H1 (cell line): Measurements from ENCODE around the gene SPRR1B. TPM values are rescaled to one million over a fixed set of nuclear protein-coding genes. Genes with fewer than 3 reads are reported as not detected.

Experiments
- CTCF ChIA-PET: fragments of 300-600 bp; sonication (Branson Sonifier 250); formaldehyde crosslinking; loops from one replicate; lab custom pipeline; 2021; ENCODE audit not compliant: partially characterized antibody; lab: Charles Lee
- POLR2A ChIA-PET: fragments of 300-600 bp; sonication (Branson Sonifier 250); formaldehyde crosslinking; loops from one replicate; lab custom pipeline; 2021; ENCODE audit warnings: inconsistent platforms; ENCODE audit not compliant: partially characterized antibody; lab: Charles Lee
- DNase-seq, 2 experiments: peaks; one replicate each; pipeline versions ENCODE4 v3.0.0 to v3.0.0-alpha.2; 2010 to 2022; ENCODE audit warnings: low spot score in 2 of 2, low read depth in 1 of 2, mixed read lengths in 1 of 2
- FAIRE-seq: peaks from 2 replicates; lab custom pipeline; 2011; peaks lifted over from hg19 to GRCh38; lab: Jason Lieb, UNC
- H2AFZ ChIP-seq: 2 replicates; pipeline ENCODE4 v1.8.1; 2012; ENCODE audit warnings: low read length, inconsistent platforms
- H2AK5ac ChIP-seq: 2 replicates; pipeline ENCODE4 v1.6.1; 2013; ENCODE audit warnings: low read depth, low read length
- H2BK120ac ChIP-seq: replicated peaks from 2 replicates; pipeline ENCODE3; 2013; ENCODE audit warnings: low read depth, low read length, inconsistent platforms
- H2BK12ac ChIP-seq: 2 replicates; pipeline ENCODE4 v1.6.1; 2013; ENCODE audit warnings: low read depth, low read length
- H2BK15ac ChIP-seq: 2 replicates; pipeline ENCODE4 v1.6.1; 2013; ENCODE audit warnings: low read length
- H2BK20ac ChIP-seq: 2 replicates; pipeline ENCODE4 v1.6.1; 2013; ENCODE audit warnings: low read length
- H2BK5ac ChIP-seq: 2 replicates; pipeline ENCODE4 v1.6.1; 2013; ENCODE audit warnings: low read depth, low read length
- H3K14ac ChIP-seq: 2 replicates; pipeline ENCODE4 v1.6.1; 2013; ENCODE audit warnings: inconsistent platforms; ENCODE audit not compliant: insufficient read length
- H3K18ac ChIP-seq: 2 replicates; pipeline ENCODE4 v1.6.1; 2013; ENCODE audit warnings: low read length; ENCODE audit errors: extremely low read depth
- H3K23ac ChIP-seq: 2 replicates; pipeline ENCODE4 v1.6.1; 2013; ENCODE audit warnings: inconsistent platforms; ENCODE audit not compliant: insufficient read length
- H3K23me2 ChIP-seq: 2 replicates; pipeline ENCODE4 v1.6.1; 2013; ENCODE audit warnings: low read depth, low read length
- H3K27ac ChIP-seq: 2 replicates; pipeline ENCODE4 v1.6.1; 2011; ENCODE audit warnings: low read depth, low read length, inconsistent platforms
- H3K27me3 ChIP-seq, 4 experiments: replicated peaks in 1 of 4; 1 replicate in 1 of 4; 2 replicates in 3 of 4; pipeline versions ENCODE4 v1.6.1 to v1.8.1; 2011 to 2013; ENCODE audit warnings: low read length in 3 of 4, mild to moderate bottlenecking in 3 of 4, inconsistent platforms in 2 of 4, mixed read lengths in 2 of 4, moderate library complexity in 1 of 4; ENCODE audit not compliant: control insufficient read depth in 3 of 4, insufficient read depth in 3 of 4; ENCODE audit errors: extremely low read depth in 1 of 4
- H3K36me3 ChIP-seq, 4 experiments: 2 replicates each; pipeline versions ENCODE4 v1.6.1 to v1.8.1; 2011 to 2013; ENCODE audit warnings: mild to moderate bottlenecking in 4 of 4, low read length in 3 of 4, moderate library complexity in 2 of 4, control low read depth in 1 of 4, inconsistent platforms in 1 of 4; ENCODE audit not compliant: insufficient read depth in 4 of 4, control insufficient read depth in 2 of 4
- H3K4ac ChIP-seq: replicated peaks from 2 replicates; pipeline ENCODE3; 2013; ENCODE audit warnings: low read length, low read depth, mixed read lengths, inconsistent platforms; ENCODE audit not compliant: insufficient read length
- H3K4me1 ChIP-seq, 4 experiments: replicated peaks in 1 of 4; 1 replicate in 1 of 4; 2 replicates in 3 of 4; pipeline versions ENCODE4 v1.6.1 to v1.8.1; 2011 to 2013; ENCODE audit warnings: low read length in 3 of 4, inconsistent platforms in 2 of 4, mixed read lengths in 1 of 4; ENCODE audit not compliant: insufficient read depth in 4 of 4, control insufficient read depth in 3 of 4
- H3K4me2 ChIP-seq, 2 experiments: 2 replicates each; pipeline versions ENCODE4 v1.6.1 to v1.8.1; 2011 to 2013; ENCODE audit warnings: low read depth in 2 of 2, low read length in 2 of 2, control low read depth in 1 of 2, inconsistent platforms in 1 of 2, mild to moderate bottlenecking in 1 of 2; ENCODE audit not compliant: insufficient read depth in 1 of 2
- H3K4me3 ChIP-seq, 4 experiments: fragments of 200-600, 300-600 bp in 1 of 4; sonication (generic), shearing (Covaris generic), sonication (Bioruptor Twin) in 1 of 4; 2 replicates each; pipeline versions ENCODE4 v1.5.1 to v1.8.1; 2011 to 2016; ENCODE audit warnings: low read length in 4 of 4, low read depth in 3 of 4, control low read depth in 2 of 4, inconsistent platforms in 2 of 4, mild to moderate bottlenecking in 2 of 4, mixed read lengths in 1 of 4, moderate library complexity in 1 of 4; ENCODE audit not compliant: insufficient read depth in 2 of 4; ENCODE audit errors: extremely low read depth in 1 of 4
- H3K56ac ChIP-seq: replicated peaks from 2 replicates; pipeline ENCODE3; 2013; ENCODE audit warnings: low read depth, mild to moderate bottlenecking, mixed read lengths, low read length, inconsistent platforms; ENCODE audit not compliant: insufficient read length
- H3K79me1 ChIP-seq: 2 replicates; pipeline ENCODE4 v1.6.1; 2013; ENCODE audit warnings: low read depth, low read length, control low read depth
- H3K79me2 ChIP-seq, 2 experiments: 2 replicates each; pipeline versions ENCODE4 v1.6.1 to v1.8.1; 2012 to 2013; ENCODE audit warnings: low read length in 2 of 2, mild to moderate bottlenecking in 2 of 2, inconsistent platforms in 1 of 2; ENCODE audit not compliant: insufficient read depth in 2 of 2, control insufficient read depth in 1 of 2
- H3K9ac ChIP-seq, 4 experiments: replicated peaks in 1 of 4; 1 replicate in 1 of 4; 2 replicates in 3 of 4; pipeline versions ENCODE4 v1.6.1 to v1.8.1; 2011 to 2013; ENCODE audit warnings: low read depth in 3 of 4, low read length in 3 of 4, control low read depth in 2 of 4, mild to moderate bottlenecking in 2 of 4, moderate library complexity in 2 of 4, inconsistent platforms in 1 of 4; ENCODE audit errors: extremely low read depth in 1 of 4
- H3K9me3 ChIP-seq, 2 experiments: 2 replicates each; pipeline versions ENCODE4 v1.6.1 to v1.8.1; 2012 to 2013; ENCODE audit warnings: mild to moderate bottlenecking in 2 of 2, moderate library complexity in 2 of 2, control low read depth in 1 of 2, inconsistent platforms in 1 of 2, low read depth in 1 of 2, low read length in 1 of 2, mixed read lengths in 1 of 2; ENCODE audit not compliant: insufficient read depth in 2 of 2
- H4K20me1 ChIP-seq, 2 experiments: replicated peaks in 1 of 2; 2 replicates each; pipeline versions ENCODE3 to v1.8.1; 2011 to 2013; ENCODE audit warnings: inconsistent platforms in 2 of 2, low read length in 2 of 2, mild to moderate bottlenecking in 1 of 2; ENCODE audit not compliant: insufficient read depth in 2 of 2, control insufficient read depth in 1 of 2
- H4K5ac ChIP-seq: 2 replicates; pipeline ENCODE4 v1.6.1; 2013; ENCODE audit warnings: low read length, low read depth, mixed read lengths, inconsistent platforms; ENCODE audit not compliant: insufficient read length
- H4K8ac ChIP-seq: 2 replicates; pipeline ENCODE4 v1.8.0; 2013; ENCODE audit warnings: mild to moderate bottlenecking, moderate library complexity, low read length, inconsistent platforms; ENCODE audit not compliant: insufficient read depth; ENCODE audit errors: extremely low read depth
- H4K91ac ChIP-seq: replicated peaks from 2 replicates; pipeline ENCODE3; 2013; ENCODE audit warnings: low read length, mixed read lengths, inconsistent platforms; ENCODE audit not compliant: insufficient read length
- WGBS, 2 experiments: shearing (Covaris generic) in 1 of 2; methylation state at CpG; one replicate each; pipeline versions ENCODE4 v1.1.6 to v1.1.7; 2013 to 2015; ENCODE audit warnings: low lambda C conversion rate in 2 of 2, mixed read lengths in 2 of 2, inconsistent platforms in 1 of 2, low coverage in 1 of 2, missing lambda C conversion rate in 1 of 2; ENCODE audit not compliant: insufficient replicate concordance in 2 of 2, insufficient coverage in 1 of 2, insufficient read length in 1 of 2; ENCODE audit errors: extremely low coverage in 1 of 2, missing lambda C conversion rate in 1 of 2; 5-methylcytosine and 5-hydroxymethylcytosine counted together
- polyA plus RNA-seq, 7 experiments: library from polyadenylated mRNA; depleted of rRNA in 3 of 7; stranded (reverse) in 5 of 7; unstranded in 2 of 7; fragments of >200 nt in 5 of 7; fragments of 200-250 nt in 2 of 7; gene quantifications; 1 replicate in 5 of 7; 2 replicates in 1 of 7; 4 replicates in 1 of 7; pipeline versions ENCODE4 v1.2.1 to v1.2.3, GENCODE V29; 2011 to 2013; ENCODE audit warnings: missing spikeins in 2 of 7, mixed read lengths in 2 of 7
- total RNA-seq: library from RNA; stranded (reverse); fragmentation: NEBNext Ultra II Directional; extraction: Animal tissue kit (Norgen Biotek cat#: 25700); gene quantifications from 2 replicates; pipeline ENCODE4 v1.2.1, GENCODE V29; 2021
- TF ChIP-seq, protein P1 (sequence below): IDR thresholded peaks from 2 replicates; pipeline ENCODE4 v1.6.1; 2012; ENCODE audit warnings: low read length, inconsistent platforms
- TF ChIP-seq, protein P2 (sequence below): IDR thresholded peaks from 2 replicates; pipeline ENCODE4 v1.6.1; 2011; ENCODE audit warnings: low read length, improper control_type of control experiment

The SPRR1B gene
- total and polyA plus RNA-seq, 2 of the 8 experiments (the other 6 are each of a cell fraction or from before 2014, with no cell fraction given), result 0.23 TPM; not detected in 1

DNA sequence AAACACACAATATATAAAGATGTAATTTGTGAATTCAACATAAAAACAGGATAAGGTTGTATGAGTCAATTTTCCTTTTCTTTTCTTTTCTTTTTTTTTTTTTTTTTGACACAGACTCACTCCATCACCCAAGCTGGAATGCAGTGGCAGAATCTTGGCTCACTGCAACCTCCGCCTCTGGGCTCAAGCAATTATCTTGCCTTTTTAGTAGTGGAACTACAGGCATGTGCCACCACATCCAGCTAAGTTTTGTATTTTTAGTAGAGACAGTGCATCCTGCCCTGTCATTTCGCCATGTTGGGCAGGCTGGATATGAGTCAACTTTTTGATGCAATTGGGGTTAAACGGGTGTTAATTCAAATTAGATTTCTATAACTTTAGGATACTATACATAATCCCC is 50.7 kb downstream of the SPRR1B start:
- Histone ChIP-seq H3K18ac (no peak overlapping the region), H3K9ac (no peak overlapping the region), H3K4me1 (no peaks in the 10 kb centered on the region; a peak in 1 of 7 replicates), H4K20me1 (no peaks in the 10 kb centered on the region), H3K14ac (no peak overlapping the region), H3K9me3 (peaks cover 0 to 4% of the 10 kb centered on the region in 2 experiments; a peak in 1 of 4 replicates), H3K36me3 (no peaks in the 10 kb centered on the region), H3K27ac (no peak overlapping the region), H2AFZ (no peak overlapping the region), H2BK15ac (no peak overlapping the region), H2AK5ac (no peak overlapping the region), H2BK120ac (no peak overlapping the region), H3K23ac (no peak overlapping the region), H3K4ac (no peak overlapping the region), H3K79me2 (no peaks in the 10 kb centered on the region), H3K56ac (no peak overlapping the region), H3K23me2 (no peaks in the 10 kb centered on the region), H4K5ac (no peak overlapping the region), H2BK20ac (no peak overlapping the region), H4K91ac (no peak overlapping the region), H3K4me3 (no peak overlapping the region), H4K8ac (no peak overlapping the region), H2BK5ac (no peak overlapping the region), H2BK12ac (no peak overlapping the region), H3K4me2 (no peak overlapping the region), H3K27me3 (no peaks in the 10 kb centered on the region), H3K79me1 (no peaks in the 10 kb centered on the region)
- POLR2A ChIA-PET, result no interaction called here
- TF ChIP-seq, protein P1, sequence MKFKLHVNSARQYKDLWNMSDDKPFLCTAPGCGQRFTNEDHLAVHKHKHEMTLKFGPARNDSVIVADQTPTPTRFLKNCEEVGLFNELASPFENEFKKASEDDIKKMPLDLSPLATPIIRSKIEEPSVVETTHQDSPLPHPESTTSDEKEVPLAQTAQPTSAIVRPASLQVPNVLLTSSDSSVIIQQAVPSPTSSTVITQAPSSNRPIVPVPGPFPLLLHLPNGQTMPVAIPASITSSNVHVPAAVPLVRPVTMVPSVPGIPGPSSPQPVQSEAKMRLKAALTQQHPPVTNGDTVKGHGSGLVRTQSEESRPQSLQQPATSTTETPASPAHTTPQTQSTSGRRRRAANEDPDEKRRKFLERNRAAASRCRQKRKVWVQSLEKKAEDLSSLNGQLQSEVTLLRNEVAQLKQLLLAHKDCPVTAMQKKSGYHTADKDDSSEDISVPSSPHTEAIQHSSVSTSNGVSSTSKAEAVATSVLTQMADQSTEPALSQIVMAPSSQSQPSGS, result no peak
- TF ChIP-seq, protein P2, sequence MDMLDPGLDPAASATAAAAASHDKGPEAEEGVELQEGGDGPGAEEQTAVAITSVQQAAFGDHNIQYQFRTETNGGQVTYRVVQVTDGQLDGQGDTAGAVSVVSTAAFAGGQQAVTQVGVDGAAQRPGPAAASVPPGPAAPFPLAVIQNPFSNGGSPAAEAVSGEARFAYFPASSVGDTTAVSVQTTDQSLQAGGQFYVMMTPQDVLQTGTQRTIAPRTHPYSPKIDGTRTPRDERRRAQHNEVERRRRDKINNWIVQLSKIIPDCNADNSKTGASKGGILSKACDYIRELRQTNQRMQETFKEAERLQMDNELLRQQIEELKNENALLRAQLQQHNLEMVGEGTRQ, result no peak
- FAIRE-seq, result no peak
- 89% methylated on average over 3 of the region's 3 CpGs; no CpG with 5 or more reads in 1 of the 2 experiments for WGBS, 2 experiments
- CTCF ChIA-PET, result no interaction called here
- no peak for DNase-seq
